ENCODE data around the gene CDC42.

The CDC42 gene

DNA sequence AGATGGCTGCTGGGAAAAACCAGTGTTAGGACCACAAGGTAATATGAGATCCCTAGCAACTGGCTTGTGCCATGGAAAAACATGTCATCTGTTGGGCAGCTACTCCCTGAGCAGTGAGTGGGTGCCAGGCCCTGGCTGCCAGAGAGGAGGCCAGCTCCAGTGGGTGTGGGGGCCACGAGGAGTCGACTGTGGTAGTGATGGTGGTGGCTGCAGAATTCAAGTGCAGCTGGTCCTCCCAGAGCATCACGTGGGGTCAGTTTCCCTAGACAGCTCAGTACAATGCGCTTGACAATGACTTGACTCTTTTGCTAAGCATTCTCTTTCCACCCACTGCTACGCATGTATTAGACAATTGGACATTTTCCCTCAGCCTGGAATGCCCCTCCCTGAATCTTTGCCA, 14.5 kb upstream of the CDC42 start:
- no peak for DNase-seq

DNA sequence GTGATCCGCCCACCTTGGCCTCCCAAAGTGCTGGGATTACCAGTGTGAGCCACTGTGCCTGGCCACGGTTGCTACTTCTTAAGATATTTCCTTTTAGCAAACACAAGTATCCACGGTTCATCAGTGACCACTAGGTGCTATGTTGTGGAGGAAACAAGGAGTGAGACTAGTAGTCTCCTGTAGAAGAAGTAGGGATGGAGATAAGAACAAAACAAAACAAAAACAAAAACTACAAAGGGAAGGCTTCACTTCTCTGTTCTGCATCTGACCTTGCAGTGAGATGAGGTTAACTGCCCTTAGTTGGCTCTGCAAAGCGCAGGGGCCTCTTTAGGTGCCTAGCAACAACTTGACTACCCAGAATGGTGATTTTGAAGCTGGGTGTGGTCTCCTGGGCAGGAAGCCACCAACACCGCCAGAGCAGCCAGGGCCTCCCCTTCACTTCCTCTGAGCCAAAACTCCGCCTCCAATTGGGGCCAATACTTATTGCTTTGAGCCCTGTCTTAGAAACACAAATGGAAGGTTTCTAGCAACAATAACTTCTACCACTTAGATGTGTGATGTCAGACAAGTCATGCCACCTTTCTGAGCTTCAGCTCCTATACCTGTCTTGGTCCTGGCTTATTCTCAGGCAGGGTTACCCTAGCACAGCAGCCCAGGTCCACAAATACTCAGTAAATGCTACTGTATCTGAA, 12.8 kb upstream of the CDC42 start:
- DNase-seq: peak; percentile 86

GRCh38 chr1:22040286-22040623, 12.3 kb upstream of the CDC42 start:
- DNase-seq: no peak

DNA sequence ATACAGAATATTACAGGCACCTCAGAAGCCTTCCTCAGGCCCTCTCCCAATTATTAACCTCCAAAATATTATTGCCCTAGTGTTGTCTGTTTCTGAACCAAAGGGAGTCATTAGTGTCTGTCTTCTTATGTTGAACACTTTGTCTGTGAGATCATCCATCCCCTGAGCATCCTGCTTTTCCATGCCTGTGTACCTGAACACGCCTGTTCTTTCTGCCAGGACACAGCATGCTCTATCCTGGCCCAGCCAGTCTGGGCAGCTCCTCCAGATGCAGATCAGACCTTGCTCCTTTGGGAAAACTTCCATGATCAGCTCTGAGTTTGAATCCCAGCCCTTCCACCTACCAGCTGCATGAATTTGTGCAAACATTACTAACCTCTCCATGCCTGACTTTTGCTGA, 11.0 kb upstream of the CDC42 start:
- DNase-seq: no peak

- DNase-seq: no peak
These were observed 9.2 kb upstream of the CDC42 start for GRCh38 chr1:22043198-22043769.

GRCh38 chr1:22044690-22045420, 7.7 kb upstream of the CDC42 start:
- DNase-seq: no peak

- no peak for DNase-seq
These were observed 6.8 kb upstream of the CDC42 start for GRCh38 chr1:22045604-22046228.

GRCh38 chr1:22048351-22049192, 3.9 kb upstream of the CDC42 start:
- DNase-seq: peak; percentile 56

DNA sequence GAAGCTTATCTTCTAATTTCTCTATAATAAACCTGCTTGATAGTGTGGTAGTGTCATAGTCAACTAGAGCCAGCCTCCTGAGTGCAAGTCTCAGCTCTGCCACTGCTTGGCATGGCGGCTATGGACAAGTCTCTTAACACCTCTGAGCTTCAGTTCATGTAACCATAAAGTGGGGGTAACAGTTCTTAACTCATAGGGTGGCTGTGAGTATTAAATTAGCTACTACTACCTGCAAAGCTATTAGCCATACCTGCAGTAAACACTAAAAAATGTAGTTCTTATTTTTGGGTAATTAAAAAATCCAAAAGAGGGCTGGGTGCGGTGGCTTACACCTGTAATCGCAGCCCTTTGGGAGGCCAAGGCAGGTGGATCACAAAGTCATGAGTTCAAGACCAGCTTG, 2.2 kb upstream of the CDC42 start:
- no peak for DNase-seq

GRCh38 chr1:22051607-22052114, 848 bp upstream of the CDC42 start:
- DNase-seq: no peak

GRCh38 chr1:22053017-22053860, 730 bp downstream of the CDC42 start:
- peak; percentile 39 for DNase-seq

GRCh38 chr1:22053861-22054770, 1.6 kb downstream of the CDC42 start:
- no peak for DNase-seq

DNA sequence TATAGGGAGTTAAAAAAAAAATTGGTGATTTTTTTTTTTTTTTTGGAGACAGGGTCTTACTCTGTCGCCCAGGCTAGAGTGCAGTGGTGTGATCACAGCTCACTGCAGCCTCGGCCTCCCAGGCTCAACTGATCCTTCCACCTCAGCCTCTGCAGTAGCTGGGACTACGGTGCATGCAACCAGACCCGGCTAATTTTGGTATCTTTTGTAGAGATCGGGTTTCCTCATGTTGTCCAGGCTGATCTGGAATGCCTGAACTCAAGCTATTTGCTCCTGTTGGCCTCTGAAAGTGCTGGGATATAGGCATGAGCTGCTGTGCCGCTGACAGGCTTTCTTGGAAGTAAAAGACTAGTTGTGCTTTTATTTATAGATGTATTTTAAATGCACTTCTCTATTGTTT, 3.0 kb downstream of the CDC42 start:
- DNase-seq: no peak

DNA sequence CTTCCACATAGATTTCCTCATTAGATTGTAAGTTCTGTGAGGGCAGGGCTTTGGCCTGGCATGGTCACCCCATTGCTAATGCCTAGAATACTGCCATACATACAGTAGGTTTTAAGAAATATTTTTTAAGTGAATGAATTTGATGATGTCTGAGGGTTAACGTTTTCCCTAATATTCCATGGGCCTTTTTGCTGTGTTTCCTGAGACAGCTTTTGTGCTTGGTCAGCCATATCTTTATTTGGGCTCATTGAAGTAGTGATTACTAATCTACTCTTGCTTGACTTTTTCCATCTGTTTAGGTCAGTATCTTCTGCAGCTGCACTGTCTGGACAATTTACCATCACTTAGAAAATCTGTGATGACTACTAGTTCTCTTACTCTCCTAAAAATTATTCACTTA, 3.5 kb downstream of the CDC42 start:
- DNase-seq: no peak

DNA sequence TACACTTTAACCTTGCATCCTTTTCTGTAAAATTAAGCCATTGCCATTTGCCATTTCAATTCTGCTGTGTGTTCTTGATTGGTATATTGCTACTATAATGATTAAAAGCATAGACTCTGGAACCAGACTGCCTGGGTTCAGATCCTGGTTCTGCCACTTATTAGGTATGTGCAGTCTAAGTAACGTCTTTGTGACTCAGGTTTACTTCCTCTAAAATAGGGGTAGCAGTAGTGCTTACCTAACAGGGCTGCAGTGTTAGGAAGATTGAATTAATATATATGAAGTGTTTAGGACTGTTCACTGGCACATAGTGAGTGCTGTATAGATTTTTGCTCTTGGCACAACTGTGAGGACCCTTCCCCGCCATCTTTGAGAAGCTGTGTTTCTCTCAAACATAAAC, 4.4 kb downstream of the CDC42 start:
- DNase-seq: no peak

DNA sequence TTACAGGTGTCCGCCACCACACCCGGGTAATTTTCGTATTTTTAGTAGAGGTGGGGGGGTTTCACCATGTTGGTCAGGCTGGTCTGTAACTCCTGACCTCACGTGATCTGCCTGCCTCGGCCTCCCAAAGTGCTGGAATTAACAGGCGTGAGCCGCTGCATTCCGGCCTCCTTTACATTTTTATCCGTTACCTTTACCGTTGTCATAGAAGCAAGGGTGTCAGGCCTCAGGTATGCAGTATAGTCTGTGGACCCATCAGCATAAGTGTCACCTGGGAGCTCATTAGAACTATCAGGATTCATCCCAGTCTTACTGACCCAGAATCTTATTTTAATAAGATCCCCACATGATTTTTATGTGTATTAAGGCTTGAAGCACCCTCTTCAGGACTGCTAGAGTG, 5.4 kb downstream of the CDC42 start:
- DNase-seq: no peak

DNA sequence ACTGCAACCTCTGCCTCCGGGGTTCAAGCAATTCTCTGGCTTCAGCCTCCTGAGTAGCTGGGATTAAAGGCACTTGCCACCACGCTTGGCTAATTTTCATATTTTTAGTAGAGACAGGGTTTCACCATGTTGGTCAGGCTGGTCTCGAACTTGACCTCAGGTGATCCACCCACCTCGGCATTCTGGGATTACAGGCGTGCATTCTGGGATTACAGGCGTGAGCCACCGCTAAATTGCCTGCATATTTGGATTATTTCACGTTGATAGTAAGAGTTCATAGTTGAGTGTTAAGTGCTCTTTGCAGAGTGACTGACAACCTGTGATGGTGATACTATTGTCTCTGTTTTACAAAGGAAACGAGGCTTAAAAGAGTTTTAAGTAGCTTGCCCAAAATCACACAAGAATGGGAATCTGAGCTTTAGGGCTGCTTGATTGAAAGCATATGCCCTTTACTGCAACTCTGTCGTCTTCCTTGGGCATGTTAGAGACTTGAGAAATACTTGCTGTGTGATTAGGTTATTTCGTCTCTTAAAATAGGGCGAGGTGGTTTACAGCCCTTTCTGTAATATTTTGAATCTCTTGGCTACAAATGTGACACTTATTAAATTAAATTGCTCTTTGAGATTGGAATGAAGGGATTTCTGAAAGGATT, 12.4 kb downstream of the CDC42 start:
- no peak for DNase-seq

DNA sequence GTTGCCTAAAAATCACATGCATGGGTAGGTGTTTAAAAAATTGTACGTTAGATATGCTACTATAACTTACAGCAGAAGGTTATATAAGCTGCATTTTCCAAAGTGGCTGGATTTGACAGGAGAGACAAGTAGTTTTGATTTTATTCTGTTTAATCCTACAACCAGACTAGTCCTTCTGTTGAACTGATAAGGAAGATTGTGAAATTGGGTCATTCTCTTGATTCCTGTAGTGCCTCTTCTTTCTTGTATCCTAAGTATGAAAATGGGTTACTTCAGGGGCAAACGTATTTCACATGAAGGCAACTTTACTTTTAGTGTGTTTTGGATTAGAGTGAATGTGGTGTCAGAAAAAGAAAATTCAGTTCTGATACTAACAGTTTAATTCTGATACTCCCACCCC, 19.0 kb downstream of the CDC42 start:
- no peak for DNase-seq

GRCh38 chr1:22074803-22075202, 22.3 kb downstream of the CDC42 start:
- no peak for DNase-seq

DNA sequence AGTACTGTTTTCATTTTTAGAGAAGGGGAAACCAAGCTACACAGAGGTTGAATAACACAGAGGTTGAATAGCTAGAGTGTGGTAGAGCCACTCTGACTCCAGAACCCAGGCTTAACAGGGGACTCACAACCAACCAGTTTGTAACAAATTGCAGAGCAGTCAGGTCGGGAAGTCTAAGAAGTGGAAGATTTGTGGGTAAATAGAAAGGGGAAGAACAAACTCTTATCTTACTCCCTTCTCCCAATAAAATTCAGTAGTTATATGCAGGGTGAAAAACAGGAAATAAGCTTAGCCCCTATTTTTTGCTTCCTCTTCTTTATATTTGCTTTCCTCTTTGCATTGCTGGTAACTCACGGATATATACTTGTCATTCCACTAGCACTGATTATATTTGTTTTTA, 23.2 kb downstream of the CDC42 start:
- DNase-seq: no peak

All from activated naive CD4-positive, alpha-beta T cell treated with Interleukin-2 at 50 U/mL for 16 hours (primary cell).